Loucy (cell line): ENCODE results near the gene KIF18A.
"Not testable (repeated sequence)": the region's sequence is repeated elsewhere in the genome, so short reads cannot be mapped to it uniquely, and the experiment has no call there.

Experiments
- CTCF ChIP-seq: fragments of 200-600 bp; sonication (generic); conservative IDR thresholded peaks from 2 replicates; pipeline ENCODE4 v1.5.1; 2014; ENCODE audit warnings: mild to moderate bottlenecking, antibody characterized with exemption, low read length
- EZH2phosphoT487 ChIP-seq: fragments of 200-600 bp; IDR thresholded peaks from 2 replicates; pipeline ENCODE4 v1.6.1; 2018; ENCODE audit warnings: antibody characterized with exemption, mild to moderate bottlenecking, moderate library complexity, borderline replicate concordance

- not testable (repeated sequence) for TF ChIP-seq CTCF, EZH2phosphoT487
These were observed 20.8 kb downstream of the KIF18A start for GRCh38 chr11:28087192-28087591.
